T-helper 22 cell (primary cell): ENCODE measurements around the gene WDR27.
"Not testable (repeated sequence)": the region's sequence is repeated elsewhere in the genome, so short reads cannot be mapped to it uniquely, and the experiment has no call there.

Source experiments
- DNase-seq: peaks from one replicate; pipeline ENCODE4 v3.0.0-alpha.2; 2020; ENCODE audit warnings: low read depth

The WDR27 gene

DNA sequence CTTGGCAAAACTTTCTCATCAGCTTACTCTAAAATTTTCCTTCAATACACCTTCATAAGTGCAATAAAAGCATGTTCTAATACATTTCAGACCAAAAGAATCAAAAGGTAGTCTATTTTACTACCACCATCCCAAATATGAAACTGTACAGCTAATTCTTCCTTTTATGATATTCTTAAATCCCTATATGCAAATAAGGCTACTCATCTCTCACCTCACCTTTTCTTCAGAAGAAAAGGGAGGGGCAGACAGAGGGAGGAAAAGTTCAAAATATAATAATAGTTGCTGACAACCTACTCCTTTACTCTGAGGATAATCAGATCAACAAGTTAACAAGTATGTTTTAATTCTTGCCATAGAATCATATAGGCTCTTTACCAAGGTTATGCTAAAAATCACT is 7.5 kb upstream of the WDR27 start:
- no peak for DNase-seq

GRCh38 chr6:169707772-169708171 is 5.9 kb upstream of the WDR27 start:
- no peak for DNase-seq

GRCh38 chr6:169702840-169703246 is 1.0 kb upstream of the WDR27 start:
- DNase-seq, result no peak

- no peak for DNase-seq
Observed at GRCh38 chr6:169701311-169701953, 397 bp downstream of the WDR27 start.

DNA sequence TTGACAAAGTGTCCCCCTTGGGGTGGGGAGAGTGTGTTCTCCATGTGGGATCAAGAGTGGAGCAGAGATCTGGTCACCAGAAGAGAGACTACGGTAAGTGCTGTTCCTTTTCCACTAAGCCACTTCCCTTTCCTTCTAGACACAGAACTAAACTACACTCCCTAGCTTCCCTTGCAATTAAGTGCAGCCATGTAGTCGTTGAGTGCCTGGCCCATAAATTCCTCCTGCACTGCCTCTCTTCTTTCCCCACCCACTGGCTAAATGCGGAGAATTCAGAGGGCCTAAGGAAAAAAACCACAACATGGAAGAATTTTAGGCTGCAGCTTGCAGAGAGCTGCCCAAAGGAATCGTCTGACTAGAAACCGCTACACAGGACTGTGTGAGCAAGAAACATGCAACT is 1.5 kb downstream of the WDR27 start:
- DNase-seq, result no peak

DNA sequence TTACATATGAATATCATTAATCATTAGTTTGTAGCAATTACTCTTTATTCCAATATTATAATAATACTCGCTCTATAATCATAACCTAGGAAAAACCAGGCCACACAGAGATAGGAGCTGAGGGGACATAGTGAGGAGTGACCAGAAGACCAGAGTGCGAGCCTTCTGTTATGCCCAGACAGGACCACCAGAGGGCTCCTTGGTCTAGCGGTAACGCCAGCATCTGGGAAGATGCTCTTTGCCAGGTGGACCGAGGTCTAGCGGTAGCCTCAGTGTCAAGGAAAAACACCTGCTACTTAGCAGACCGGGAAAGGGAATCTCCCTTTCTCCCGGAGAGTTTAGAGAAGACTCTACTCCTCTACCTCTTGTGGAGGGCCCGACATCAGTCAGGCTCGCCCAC is 4.7 kb downstream of the WDR27 start:
- DNase-seq, result not testable (repeated sequence)

DNA sequence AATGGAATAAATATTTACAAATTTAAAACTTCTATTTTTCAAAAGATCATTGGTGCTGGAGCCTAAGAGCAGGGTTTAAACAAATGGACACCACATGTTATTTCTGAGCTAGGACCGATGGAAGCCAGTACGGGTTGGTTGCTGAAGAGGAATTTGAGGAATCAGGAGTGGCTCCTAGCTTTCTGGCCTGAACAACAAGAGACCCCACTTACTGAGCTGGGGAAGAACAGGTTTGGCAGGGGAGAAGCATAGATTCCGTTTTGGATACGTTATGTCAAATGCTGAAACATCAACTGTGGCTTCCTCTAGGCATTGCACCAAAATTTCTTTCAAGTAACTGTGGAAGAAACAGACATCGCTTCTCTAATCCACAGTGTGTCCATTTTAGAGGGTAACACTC is 6.7 kb downstream of the WDR27 start:
- DNase-seq, result no peak

- DNase-seq, result no peak
Observed at GRCh38 chr6:169692516-169692915, 9.3 kb downstream of the WDR27 start.

DNA sequence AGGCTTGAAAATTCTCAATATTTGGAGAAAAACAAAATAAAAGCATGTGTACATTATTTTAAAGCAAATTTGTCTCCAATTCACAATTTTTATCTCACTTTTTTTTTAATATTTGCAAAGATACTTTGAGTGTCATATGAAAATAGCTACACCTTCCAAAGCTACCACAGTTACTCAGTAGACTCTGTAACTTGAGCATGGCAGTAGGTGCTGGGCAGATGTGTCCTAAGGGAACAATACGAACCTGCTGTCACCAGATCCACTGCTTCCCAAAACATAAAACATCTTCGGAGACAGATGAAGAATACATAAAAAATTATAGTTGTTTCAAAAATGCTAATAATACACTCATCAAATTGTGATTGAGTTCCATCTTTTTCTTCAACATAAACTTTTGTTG is 10.6 kb downstream of the WDR27 start:
- no peak for DNase-seq

DNA sequence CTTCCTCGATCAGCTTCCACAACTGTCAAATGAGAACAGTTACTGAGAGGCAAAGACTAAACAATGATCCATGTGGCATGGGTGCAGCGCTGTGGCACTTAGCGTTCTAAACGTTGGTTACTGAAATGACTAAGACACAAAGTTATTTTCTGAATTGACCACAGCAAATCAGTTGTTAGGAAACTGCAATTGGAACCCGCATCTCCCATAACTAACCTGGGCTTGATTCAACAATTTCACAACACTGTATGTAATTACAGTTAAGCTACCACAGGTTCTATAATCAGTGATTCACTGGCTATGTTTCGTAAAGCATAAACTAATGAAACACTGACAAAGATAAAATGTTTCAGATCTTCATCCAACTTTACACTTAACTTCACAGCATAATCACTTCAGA is 12.5 kb downstream of the WDR27 start:
- no peak for DNase-seq

DNA sequence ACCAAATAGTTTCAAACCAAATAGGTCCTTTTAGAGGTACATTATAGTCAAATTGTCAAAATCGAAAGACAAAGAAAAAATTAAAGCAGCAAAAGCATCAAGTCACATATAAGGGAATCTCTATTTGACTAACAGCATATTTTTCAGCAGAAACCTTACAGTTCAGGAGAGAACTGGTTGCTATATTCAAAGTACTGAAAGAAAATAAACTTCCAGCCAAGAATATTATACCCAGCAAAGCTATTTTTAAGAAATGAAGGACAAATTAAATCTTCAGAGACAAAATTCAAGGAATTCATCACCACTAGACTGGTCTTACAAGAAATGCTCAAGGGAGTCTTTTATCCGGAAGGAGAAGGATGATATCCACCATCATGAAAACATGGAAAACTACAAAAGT is 16.0 kb downstream of the WDR27 start:
- no peak for DNase-seq

GRCh38 chr6:169684056-169684455 is 17.8 kb downstream of the WDR27 start:
- no peak for DNase-seq

DNA sequence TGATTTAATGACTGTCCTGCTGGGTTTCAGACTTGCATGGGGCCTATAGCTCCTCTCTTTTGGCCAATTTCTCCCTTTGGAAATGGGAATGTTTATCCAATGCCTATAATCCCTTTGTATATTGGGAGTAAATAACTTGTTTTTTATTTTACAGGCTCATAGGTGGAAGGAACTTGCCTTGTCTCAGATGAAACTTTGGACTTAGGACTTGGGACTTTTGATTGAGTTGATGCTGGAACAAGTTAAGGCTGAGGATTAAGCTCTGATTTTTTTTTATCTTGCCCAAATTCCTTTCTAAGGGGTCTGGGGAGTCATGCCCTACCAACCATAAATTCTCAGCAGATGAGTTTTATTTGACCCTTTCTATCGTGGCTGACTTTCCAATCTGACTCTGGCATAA is 23.5 kb downstream of the WDR27 start:
- DNase-seq, result no peak

GRCh38 chr6:169677096-169677495 is 24.7 kb downstream of the WDR27 start:
- no peak for DNase-seq

- no peak for DNase-seq
Observed at GRCh38 chr6:169675011-169675410, 26.8 kb downstream of the WDR27 start.

- no peak for DNase-seq
Observed at GRCh38 chr6:169671563-169671962, 30.3 kb downstream of the WDR27 start.

- DNase-seq, result no peak
Observed at GRCh38 chr6:169669889-169670288, 31.9 kb downstream of the WDR27 start.

GRCh38 chr6:169669147-169669546 is 32.7 kb downstream of the WDR27 start:
- no peak for DNase-seq

- DNase-seq, result no peak
Observed at GRCh38 chr6:169668203-169668847, 33.5 kb downstream of the WDR27 start.

- DNase-seq, result no peak
Observed at GRCh38 chr6:169667716-169668115, 34.1 kb downstream of the WDR27 start.

GRCh38 chr6:169666441-169666840 is 35.4 kb downstream of the WDR27 start:
- no peak for DNase-seq

DNA sequence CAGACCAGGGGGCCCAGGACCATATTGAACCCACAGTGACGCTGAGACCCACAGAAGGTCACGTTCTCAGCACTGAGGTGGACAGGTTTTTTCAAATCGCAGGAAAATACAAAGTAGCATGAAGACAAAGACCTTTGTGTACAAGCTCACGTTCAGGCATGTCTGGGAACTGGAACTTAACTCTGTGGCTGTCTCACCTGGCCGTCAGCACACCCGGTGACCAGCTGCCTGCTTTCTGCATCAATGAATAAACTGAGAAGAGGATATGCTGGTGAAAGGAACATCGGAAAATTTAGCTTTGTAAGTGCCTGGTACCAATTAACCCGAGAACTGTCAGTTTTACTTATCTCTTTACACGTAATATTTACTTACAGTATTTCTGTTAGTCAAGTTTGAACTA is 36.5 kb downstream of the WDR27 start:
- no peak for DNase-seq

GRCh38 chr6:169664227-169664626 is 37.6 kb downstream of the WDR27 start:
- no peak for DNase-seq

- no peak for DNase-seq
Observed at GRCh38 chr6:169663468-169663867, 38.4 kb downstream of the WDR27 start.
